Posterior cingulate gyrus (tissue), 11 donors: ENCODE results near the gene SLC12A6.
A peak's percentile ranks its signal among the peaks of the same experiment; 100 is the strongest.
"Not testable (repeated sequence)": the region's sequence is repeated elsewhere in the genome, so short reads cannot be mapped to it uniquely, and the experiment has no call there.

Source experiments
- DNase-seq, 10 donors: peaks; one replicate each; pipeline versions ENCODE4 v3.0.0 to v3.0.0-alpha.2; 2020 to 2021; ENCODE audit warnings: mixed read lengths in 3 of 10
- intact Hi-C: fragments of 100-400 bp; cut with DNase I; formaldehyde crosslinking; loops from one replicate; pipeline ENCODE4 v1.15.1; 2023

The SLC12A6 gene

GRCh38 chr15:34337557-34338306 is at the start of gene SLC12A6:
TSS of gene SLC12A6 (minus strand) at chr15:34337781. CDS start at chr15:34336680, 1,101 bp downstream.
- intact Hi-C loops, result loop anchor here (1.0 kb wide), 1 partner anchor 30 kb away; the partner anchor contains the start of gene LPCAT4
- DNase-seq, result peak; percentile 80 to 99 (median 90)

GRCh38 chr15:34381829-34382521 is 44.4 kb upstream of the SLC12A6 start:
- DNase-seq, intact Hi-C loops: not testable (repeated sequence)

- DNase-seq, intact Hi-C loops: not testable (repeated sequence)
These were observed 42.9 kb upstream of the SLC12A6 start for GRCh38 chr15:34380491-34380890.

GRCh38 chr15:34376856-34377255 is 39.3 kb upstream of the SLC12A6 start:
- DNase-seq, result no peak
- intact Hi-C loops, result no loop called here

- intact Hi-C loops, DNase-seq: not testable (repeated sequence)
These were observed 38.0 kb upstream of the SLC12A6 start for GRCh38 chr15:34375541-34375940.

DNA sequence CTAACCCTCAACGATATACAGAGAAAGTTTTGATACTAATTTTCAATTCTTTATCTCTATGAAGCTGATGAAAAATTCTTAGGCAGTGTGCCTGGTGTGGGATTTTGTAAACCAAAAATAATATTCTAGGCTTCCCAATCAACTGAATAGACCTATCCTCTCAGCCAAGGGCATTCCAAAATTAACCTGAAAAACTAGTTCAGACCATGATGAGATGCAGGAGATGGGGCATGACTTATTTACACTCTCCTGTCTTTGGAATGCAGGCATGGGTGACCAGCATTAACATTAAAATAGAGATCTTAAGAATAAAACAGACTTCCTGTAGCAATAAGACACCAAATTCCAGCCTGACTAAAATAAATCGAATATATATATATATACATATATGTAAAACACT is 37.2 kb upstream of the SLC12A6 start:
- intact Hi-C loops, result no loop called here
- no peak for DNase-seq

GRCh38 chr15:34373951-34374350 is 36.4 kb upstream of the SLC12A6 start:
- DNase-seq, result peak in 1 of 10 donors; percentile 51
- intact Hi-C loops, result no loop called here

DNA sequence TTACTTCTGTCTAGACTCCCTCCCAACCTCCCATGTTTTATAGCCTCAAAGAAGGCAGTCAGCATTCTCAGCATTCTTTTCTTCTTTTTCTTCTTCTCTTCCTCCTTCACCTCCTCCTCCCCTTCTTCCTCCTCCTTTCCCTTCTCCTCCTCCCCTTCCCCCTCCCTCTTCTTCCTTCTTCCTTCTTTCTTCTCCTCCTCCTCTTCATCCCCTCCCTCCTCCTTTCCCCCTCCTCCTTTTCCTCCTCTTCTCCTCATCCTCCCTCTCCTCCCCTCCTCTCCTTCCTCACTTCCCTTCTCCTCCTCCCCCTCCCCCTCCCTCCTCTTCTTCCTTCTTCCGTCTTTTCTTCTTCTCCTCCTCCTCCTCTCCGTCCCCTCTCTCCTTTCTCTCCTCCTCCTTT is 33.1 kb upstream of the SLC12A6 start:
- intact Hi-C loops, result no loop called here
- DNase-seq, result no peak

DNA sequence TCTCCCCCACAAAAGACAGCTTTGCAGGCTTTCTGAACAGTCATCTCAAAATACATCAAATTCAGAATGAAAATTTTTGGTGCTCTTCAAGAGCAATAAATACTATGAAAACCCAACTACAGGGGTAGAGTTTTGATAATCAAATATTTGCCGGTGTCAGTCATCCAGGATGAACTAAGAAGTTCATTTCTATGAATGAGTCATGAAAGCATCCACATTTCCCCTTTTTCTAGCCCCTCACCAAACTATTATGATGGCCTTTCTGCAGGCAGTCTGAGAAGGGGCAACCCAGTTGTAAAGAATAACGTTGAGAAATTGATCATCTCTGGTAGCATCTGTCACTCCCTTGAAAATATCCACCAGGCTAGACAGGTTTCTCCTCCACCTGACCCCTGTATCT is 32.5 kb upstream of the SLC12A6 start:
- DNase-seq, result peak in 1 of 10 donors; percentile 5
- intact Hi-C loops, result no loop called here

GRCh38 chr15:34367101-34368081 is 29.8 kb upstream of the SLC12A6 start, which contains the start of gene LPCAT4:
TSS of gene LPCAT4 (minus strand) at chr15:34367196. CDS start at chr15:34367100, 96 bp downstream.
- intact Hi-C loops, result loop anchor here (1.0 to 5.0 kb wide), 3 partner anchors 24 to 305 kb away; partner anchors contain the start of genes NOP10 and NUTM1
- DNase-seq, result peak; percentile 78 to 98 (median 88)

DNA sequence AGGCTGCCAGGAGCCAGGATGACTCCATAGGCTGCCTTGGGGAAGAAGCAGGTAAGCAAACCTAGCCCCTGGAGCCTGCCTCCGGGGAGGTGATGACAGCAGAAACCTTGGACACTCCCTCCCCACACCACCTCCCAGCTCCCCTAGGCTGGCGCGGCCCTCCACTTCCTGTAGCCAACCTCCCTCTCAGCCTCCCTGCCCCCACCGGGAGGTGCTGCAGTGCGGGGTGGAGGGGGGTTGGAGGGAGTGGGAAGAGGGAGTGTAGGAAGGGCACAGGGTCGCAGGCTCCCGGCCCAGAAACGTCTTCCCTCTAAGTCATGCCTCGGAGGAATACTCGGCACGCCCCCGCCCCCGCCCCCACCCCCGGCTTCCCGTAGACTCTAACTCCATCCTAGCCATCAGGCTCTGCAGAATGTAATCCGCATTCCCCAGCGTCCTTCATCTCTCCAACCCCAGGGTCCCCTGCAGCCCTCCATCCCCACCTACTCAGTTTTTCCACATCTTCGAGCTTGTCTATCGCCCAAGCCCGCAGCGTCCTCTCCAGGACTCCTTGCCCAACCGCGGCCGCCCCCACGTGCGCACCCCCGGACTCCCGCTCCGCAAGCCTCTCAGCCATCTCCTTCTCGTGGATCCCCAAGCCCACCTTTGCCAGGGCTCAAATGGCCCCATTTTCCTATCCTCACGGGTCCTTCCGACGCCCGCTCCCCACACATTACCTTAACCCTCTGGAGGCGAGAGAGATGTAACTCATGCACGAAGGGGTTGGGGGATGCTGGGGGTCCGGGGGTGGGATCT is 28.9 kb upstream of the SLC12A6 start:
- intact Hi-C loops, result loop anchor here (1.0 to 5.0 kb wide), 3 partner anchors 23 to 304 kb away; partner anchors contain the start of genes NOP10 and NUTM1
- peak in 9 of 10 donors; percentile 23 to 92 (median 55) for DNase-seq

DNA sequence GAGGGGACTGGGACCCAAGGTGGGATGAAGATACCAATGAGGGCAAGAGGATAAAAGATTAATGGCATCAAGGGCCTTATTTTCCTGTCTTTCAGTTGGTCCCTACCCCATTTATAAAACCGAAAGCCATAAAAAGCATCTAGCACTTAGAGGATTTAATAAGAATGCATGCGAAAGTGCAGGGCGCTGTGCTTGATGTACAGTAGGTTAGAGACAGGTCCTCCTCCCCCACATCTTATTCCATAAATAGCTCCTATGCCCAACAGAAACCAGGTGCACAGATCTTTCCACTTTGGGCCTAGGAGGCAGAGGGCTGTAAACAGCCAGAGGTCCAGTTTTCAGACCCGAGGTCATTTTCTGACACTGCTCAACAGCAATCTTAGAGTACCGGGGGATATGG is 28.3 kb upstream of the SLC12A6 start:
- intact Hi-C loops, result loop anchor here (5.0 kb wide), 1 partner anchor 304 kb away; no protein-coding TSS in a partner anchor
- DNase-seq, result peak in 1 of 10 donors; percentile 61

DNA sequence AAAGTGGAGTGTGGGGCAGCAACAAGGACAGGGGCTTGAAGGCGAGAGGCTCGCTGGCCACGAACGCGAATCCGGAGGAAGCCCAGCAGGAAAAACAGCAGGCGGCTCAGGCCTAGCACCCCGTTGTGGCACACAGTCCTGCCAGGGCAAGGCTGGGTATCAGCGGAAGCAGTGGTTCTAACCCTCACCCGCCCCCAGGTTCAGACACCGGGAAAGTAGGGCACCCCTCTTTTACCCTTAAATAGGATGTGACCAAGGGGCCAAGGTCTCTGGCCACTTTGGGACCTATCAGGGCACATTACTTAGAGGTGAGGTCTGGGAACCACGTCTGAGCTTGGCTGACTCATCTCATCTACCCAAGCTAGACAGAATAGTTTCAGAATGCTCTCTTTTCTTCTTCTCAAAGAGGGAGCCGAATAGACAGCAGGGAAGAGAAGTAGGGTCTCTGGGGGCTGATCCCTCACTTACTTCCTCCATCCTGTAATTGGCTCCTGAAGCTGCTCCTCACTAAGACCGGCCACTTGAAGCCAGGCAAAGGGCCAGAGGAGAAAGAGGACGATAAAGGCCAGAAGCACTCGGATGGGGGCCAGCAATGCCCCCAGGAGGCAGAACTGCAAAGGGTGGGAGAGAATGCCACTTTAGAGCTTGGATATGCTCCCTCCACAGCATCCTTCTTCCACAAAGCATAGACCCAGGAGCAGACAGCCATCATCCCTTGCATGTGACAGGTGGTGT is 27.7 kb upstream of the SLC12A6 start:
- intact Hi-C loops, result loop anchor here (5.0 kb wide), 1 partner anchor 303 kb away; no protein-coding TSS in a partner anchor

DNA sequence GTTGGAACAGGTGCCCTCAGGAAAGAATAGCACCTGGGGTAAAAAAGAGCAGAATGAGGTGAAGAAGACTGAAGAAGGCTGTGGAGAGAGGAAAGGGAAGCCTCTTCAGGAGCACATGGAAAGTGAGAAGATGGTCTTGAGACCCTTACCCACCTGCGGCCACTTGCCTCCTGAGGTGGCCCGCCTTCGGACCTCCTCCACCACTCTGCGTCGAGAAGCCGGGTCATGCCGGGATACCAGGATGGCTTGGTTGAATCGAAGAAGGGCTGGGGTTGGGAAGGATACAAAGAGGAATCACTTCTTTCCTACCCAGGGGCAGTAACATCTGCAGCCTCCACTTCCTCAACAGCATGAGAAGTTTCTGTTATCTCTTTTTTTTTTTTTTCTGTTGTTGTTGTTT is 26.5 kb upstream of the SLC12A6 start:
- intact Hi-C loops, result no loop called here
- peak in 1 of 10 donors; percentile 44 for DNase-seq

More for the DNA sequence above, 27.7 kb upstream of the SLC12A6 start:
- peak in 1 of 10 donors; percentile 79 for DNase-seq

DNA sequence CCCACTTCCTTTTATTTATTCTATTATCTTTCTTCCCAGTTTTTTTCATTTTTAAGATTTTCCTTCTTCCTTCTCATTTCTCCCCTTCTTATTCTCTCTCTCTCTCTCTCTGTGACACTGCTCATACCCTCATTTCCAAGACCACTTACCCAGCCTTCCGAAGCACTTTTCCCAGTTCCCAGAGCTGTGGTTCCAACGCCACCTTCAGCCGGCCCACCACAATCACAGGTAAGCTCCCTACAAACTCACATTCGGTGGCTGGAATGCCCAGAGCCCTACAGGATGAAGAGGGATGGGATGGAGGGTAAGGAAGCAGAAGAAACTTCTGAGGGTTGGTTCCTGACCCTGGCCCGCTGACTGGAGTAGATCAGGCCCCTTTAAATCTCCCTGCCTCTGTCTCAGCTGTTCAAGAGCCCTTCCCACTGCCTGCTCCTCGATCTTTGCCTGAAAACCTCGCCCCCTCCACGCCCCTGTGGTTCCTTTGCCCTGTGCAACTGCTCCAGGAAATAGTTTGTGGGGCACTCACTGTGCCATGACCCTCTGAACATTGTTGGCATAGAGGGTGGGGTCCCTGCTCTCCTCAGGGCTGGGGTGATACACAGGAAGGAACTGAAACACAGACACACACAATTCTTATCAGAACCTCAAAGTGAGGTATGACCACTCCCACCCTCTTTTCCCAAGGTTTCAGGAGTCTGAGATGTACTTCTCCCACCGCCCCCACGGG is 24.6 kb upstream of the SLC12A6 start:
- DNase-seq, result peak in 1 of 10 donors; percentile 56
- intact Hi-C loops, result no loop called here

- DNase-seq, result peak in 1 of 10 donors; percentile 67
- intact Hi-C loops, result no loop called here
These were observed 23.7 kb upstream of the SLC12A6 start for GRCh38 chr15:34361278-34361677.

GRCh38 chr15:34360298-34360697 is 22.7 kb upstream of the SLC12A6 start:
- intact Hi-C loops, result no loop called here
- peak in 1 of 10 donors; percentile 10 for DNase-seq

DNA sequence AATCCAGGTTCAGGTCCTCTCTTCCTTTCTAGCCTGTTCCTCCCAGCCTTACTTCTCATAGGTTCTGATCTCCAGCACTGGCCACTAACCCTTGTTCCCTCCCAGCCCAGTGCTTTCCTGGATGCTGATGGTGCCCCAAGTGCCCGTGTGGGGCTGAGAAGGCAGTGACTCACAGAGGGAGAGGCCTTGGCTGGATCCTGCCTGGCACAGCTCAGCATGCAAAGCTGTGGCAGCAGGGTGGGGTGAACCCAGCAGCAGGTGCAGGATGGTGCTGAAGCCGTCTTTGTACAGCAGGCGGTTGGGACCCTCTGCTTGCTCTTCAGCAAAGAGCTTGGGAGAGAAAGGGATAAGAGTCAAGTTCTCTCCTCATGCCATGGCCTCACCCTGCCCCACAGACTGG is 21.8 kb upstream of the SLC12A6 start:
- peak in 1 of 10 donors; percentile 59 for DNase-seq
- intact Hi-C loops, result no loop called here
